Pons (tissue), 1 donor: Measurements from ENCODE around the gene BTG4.
A peak's percentile ranks its signal among the peaks of the same experiment; 100 is the strongest.

Experiments
- DNase-seq: peaks from one replicate; pipeline ENCODE4 v3.0.0-alpha.2; 2016; ENCODE audit warnings: low spot score

Gene BTG4

DNA sequence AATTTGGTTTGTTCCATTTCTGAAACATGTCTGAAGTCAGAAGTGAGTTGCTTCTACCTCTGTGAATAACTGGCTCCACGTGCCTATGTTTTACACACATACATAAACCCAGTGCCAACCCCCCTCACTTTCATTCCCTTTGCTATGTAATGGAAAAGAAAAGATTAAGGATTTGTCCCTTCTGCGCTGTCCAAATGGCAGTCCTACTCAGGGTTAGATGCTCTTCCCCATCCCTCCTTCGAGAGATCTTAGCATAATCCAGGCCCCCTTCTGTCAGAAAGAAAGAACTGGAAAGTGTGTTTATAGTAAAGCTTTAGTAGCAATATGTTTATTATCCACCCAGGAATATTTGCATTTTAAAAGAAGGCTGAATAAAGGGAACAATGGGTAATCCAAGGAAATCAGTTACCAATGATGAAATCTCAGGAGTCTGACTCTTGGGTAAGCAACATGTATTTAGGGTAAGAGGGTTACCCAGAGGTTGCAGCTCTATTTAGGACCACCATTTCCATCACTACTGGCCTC lies 25.2 kb upstream of the BTG4 start:
- DNase-seq = no peak

GRCh38 chr11:111535281-111535680 lies 23.1 kb upstream of the BTG4 start:
- DNase-seq = no peak

DNA sequence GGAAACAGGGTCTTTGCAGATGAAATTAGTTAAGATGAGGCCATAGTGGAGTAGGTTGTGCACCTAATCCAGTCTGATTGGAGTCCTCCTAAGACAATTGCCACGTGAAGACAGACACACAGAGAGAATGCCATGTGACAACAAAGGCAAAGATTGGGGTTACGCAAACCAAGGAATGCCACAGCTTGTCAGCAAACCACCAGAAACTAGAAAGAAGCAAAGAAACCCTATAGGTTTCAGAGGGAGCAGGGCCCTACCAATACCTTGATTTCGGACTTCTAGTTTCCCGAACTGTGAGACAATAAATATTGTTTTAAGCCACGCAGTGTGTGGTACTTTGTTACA lies 20.2 kb upstream of the BTG4 start:
- DNase-seq = no peak

GRCh38 chr11:111531687-111532364 lies 19.6 kb upstream of the BTG4 start:
- DNase-seq = no peak

DNA sequence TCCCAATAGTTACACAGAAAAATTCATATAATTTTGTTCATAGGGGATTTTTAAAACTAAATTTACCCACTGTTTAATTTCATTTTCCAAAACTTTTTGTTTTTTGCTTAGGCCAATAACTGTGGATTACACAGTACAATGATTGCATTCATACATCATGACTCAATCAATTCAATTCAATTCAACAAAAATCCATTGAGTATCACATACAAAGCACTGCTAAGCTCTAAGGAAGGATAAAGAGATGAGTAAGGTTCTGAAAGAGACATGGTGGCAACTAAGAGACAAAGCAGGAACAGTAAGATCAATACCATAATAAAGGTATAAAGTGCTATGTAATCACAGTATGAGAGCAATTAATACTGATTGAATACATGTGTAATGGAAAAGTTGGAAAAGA lies 18.9 kb upstream of the BTG4 start:
- DNase-seq = peak; percentile 87

DNA sequence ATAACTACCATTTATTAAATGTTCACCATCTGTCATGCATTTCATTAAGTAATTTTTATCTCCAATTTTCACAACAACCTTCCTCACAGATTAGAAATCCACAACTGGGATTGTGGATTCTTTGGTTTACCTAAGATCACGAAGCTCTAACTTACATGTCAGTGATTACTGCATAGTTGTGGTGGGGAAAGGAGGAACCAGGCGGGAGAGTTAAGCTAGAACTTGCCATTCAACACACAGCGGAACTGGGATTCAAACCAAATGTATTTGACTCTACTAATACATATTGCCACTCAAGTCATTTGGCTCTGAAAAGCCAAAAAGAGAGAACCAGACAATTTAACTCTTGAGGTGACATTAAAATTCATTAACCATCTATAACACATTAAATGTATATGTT lies 17.9 kb upstream of the BTG4 start:
- DNase-seq = no peak

DNA sequence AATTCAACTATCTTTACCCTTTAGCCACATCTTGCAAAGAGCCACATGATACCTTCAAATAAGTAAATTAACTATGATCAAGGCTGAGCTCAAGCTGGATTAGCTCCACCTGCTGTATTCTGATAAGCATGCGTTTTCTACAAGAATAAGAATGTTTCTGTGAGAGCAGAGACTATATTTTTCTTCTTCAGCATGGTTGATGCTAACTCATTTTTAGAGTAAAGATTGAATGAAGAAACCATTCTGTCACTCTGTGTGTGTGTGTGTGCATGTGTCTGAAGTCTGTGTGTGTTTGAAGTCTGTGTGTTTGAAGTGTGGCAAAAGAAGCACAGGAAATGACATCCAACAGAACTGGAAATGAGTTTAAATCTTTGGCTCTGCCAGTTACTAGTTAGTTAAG lies 16.4 kb upstream of the BTG4 start:
- DNase-seq = no peak

DNA sequence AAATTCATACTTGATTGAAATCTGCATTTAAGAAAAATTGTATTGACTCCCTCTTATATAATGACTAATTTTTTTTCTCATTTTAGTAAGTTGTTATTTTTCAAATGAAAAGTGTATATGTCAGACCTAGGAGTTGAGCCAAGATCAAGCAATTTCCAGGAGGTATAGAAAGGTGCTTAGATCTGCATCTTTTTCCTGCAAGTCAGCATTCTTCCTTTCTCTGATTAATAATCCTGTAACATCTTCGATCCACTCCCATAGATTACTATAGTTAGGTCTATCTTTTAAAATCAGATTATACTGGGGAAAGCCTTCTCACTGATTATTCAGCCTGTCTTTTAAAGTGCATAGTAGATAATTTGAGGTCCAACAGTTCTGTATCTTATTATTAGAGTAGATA lies 15.1 kb upstream of the BTG4 start:
- no peak for DNase-seq

DNA sequence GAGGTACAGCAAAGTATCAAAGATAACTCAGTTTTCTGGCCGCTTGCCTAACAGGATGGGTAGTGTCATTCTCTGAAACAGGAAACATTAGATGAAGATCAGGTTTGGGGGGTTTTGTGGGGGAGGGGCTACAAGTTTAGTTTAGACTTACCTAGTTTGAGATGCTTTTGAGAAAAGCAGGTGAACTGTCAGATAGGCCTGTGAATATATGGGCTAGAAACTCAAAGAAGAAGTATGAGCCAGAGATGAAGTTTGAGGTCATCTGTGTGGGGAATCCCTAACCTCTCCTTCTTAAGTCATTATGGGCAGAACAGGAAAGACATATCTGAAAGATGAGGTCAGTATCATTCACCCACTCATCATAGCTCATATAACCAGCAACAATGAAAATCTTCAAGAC lies 14.3 kb upstream of the BTG4 start:
- no peak for DNase-seq

- DNase-seq = no peak
Measured at GRCh38 chr11:111525456-111525855, 13.3 kb upstream of the BTG4 start.

- no peak for DNase-seq
Measured at GRCh38 chr11:111524056-111524455, 11.9 kb upstream of the BTG4 start.

GRCh38 chr11:111523343-111523742 lies 11.2 kb upstream of the BTG4 start:
- no peak for DNase-seq

DNA sequence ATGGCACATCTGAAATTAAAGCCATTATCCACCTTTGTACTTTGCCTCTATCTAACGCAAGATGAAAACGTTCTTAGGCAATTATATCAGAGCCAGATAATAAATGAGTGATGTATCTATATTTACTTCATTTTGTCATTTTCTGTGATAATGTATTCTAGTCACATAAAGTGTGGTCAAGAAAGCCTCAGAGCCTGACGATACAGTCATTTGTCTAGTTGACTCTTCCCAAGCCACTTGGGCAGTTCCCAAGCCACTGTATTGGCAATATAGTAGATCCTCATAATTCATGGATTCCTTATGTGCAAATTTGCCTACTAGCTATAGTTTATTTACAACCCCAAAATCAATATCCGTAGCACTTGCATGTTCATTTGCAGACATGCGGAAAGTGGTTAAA lies 10.2 kb upstream of the BTG4 start:
- no peak for DNase-seq

DNA sequence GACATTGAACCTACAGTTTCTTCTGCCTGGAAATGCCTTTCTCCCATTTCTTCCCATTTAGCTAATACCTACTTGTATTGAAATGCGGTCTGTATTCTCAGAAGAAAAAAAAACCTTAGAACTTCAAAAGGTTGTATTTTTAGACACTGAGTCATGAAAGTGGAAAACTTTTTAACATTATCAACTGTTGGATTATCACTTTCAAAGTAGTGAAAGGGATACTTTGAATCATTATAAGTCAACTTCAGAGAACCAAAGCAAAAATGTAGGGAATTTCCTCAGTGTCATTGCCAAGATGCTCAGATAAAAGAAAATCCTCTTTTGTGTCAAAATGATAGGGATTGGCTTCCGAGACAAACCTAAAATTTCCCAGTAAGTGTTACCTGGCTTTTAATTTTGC lies 8.9 kb upstream of the BTG4 start:
- no peak for DNase-seq

- no peak for DNase-seq
Measured at GRCh38 chr11:111520560-111520959, 8.4 kb upstream of the BTG4 start.

DNA sequence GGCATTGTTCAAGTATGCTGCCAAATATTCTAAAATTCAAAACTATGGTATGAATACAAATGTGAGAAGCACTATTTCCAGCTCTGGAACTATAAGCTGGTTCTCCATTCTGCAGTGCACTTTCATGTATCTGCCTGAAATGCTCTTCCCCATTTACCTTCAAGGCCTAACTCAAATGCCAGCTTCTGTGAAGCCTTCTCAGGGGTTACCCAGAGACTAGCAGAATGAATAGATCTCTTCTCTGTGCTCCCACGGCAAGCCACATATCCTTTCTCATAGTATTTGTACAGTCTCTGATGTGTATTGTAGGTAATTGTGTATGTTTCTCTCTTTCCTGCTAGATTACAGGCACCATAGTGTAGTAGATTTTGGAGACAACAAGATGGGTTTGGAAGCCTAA lies 6.5 kb upstream of the BTG4 start:
- DNase-seq = no peak

DNA sequence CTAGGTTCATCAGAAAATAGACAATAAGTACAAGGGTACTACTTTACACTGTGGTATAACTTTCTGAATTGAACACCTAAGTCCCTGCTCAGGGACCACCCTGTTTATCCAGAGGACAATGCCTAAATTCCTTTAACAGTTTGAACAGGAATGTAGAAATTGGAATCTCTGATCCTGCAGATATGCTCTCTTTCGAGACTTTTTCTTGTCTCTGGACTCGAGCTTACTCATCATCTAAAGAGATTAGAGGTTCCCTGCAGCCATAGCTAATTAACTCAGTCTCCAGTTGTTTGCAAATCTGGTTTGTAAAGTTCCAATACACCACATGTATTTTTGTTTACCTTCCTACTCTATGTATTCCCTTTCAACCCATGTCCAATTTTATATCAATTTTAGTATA lies 3.4 kb upstream of the BTG4 start:
- DNase-seq = no peak

GRCh38 chr11:111514216-111515031 lies 2.2 kb upstream of the BTG4 start, which contains the start of gene HOATZ:
HOATZ (plus strand) TSS chr11:111514778; CDS start chr11:111514785, 7 bp downstream.
- peak; percentile 31 for DNase-seq

GRCh38 chr11:111513240-111513605 lies 1.0 kb upstream of the BTG4 start:
- peak; percentile 15 for DNase-seq

DNA sequence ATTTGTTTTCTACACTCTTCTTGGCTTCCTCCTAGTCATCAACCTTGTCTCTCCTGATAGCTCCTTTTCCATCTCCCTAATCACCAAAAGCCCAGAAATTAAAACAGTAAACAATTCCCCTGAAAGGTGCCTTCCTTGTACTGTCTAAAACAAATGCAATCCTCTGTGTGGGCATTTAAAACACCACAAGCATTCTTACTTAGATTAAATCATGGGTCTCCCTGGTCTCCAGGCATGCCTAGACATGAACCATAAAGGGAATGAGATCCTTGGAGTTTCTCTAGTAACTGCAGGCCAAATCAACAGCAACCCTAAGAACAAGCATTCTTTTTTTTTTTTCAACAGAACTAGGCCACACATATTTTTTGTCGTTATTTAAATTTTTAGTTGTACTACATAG lies 1.9 kb downstream of the BTG4 start:
- DNase-seq = no peak

- no peak for DNase-seq
Measured at GRCh38 chr11:111502611-111503010, 9.6 kb downstream of the BTG4 start.

DNA sequence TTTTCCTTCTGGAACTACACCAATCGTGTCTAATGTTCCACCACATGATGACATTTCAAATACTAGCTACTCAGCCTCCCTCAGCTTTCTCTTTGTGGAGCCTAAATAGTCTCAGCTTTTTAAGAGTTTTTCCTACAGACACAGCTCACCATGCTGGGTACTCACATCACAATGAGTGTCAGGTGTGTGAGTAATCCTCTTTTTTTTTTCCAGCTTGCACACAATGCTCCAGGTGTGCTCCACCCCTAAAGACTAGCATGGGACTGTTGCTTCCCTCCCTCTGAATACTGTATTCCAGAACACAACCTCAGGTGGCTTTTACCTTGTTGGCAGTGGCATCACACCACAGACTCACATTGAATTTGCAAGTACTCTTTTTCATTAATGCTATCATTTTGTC lies 11.7 kb downstream of the BTG4 start:
- no peak for DNase-seq

GRCh38 chr11:111499483-111499882 lies 12.7 kb downstream of the BTG4 start:
- DNase-seq = no peak

DNA sequence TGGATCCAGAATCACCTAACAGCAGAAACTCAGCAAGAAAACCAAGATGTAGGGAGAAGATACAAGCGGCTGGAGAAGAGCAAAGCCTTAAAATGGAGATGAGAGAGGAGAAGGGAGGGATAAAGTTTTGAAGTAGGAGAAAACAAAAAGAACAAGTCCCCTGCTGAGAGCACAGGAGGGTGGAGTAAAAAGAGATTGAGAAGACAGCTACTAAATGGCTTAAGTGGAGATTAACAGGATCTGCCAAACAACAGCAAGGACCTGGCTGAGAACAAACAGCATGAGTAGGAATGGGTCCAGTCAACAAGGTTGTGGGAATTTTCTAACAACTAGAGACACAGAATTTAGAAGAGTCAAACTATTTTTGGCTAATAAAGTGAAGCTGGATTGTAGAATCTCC lies 18.1 kb downstream of the BTG4 start:
- no peak for DNase-seq
